GM19397 (cell line): Measurements from ENCODE around the gene PLPP3.

Experiments
- ATAC-seq: cut with Tn5 transposase; IDR thresholded peaks from one replicate; pipeline ENCODE4 v1.9.1; 2021; ENCODE audit warnings: mild to moderate bottlenecking, moderate library complexity; ENCODE audit not compliant: unreplicated experiment

Gene PLPP3

DNA sequence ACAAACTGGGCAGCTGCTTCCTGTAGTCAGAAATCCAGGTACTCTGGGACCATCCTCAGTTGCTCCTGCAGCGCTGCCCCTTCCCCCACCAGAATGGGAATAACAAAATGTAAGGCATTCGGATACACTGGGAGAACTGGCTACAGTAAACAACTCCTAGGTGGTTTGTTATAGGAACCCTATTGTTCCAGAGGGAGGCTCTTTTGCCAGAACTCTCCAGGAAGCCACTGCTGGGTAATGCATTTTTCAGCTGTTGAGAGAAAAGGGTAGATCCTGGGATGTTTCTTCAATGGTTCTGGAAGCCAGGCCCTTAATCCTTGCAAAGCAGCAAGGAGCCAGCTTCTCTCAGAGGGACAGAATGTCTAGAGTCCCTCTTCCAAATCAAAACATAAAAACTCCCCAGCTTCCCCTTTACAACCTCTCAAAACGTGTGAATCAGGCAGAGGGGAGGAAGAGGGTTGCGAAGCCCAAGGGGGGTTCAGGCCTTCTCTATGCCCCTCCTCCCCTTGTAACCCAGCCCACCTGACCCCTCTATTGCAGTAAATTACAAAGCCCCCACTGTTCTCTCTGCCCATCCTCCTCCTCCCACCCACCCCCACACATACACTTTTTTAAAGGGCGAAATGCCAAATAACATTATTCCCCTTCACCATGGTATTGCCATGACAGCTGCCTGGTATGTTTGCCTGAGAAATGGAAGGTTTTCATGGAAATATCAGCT lies 29.1 kb downstream of the PLPP3 start:
- ATAC-seq, result no peak

DNA sequence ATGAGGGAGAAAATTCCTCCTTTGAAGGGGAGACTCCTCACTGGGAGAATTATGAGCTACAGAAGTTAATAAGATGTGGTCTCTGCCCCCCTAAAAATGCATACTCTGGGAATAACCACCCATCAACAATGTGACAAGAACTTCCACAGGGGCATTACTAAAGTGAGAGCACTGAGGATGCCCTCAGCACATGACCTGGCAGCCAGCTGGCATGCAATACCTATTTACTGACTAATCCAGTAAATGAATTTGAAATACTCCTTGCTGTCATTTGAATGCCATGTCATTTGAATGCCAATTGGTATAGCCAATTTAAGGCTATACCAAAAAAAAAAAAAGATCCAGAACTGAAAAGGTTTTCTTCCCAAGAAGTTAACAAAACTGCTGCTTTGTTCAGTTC lies 30.8 kb downstream of the PLPP3 start:
- ATAC-seq, result no peak

GRCh38 chr1:56547977-56548376 lies 31.4 kb downstream of the PLPP3 start:
- ATAC-seq, result no peak

DNA sequence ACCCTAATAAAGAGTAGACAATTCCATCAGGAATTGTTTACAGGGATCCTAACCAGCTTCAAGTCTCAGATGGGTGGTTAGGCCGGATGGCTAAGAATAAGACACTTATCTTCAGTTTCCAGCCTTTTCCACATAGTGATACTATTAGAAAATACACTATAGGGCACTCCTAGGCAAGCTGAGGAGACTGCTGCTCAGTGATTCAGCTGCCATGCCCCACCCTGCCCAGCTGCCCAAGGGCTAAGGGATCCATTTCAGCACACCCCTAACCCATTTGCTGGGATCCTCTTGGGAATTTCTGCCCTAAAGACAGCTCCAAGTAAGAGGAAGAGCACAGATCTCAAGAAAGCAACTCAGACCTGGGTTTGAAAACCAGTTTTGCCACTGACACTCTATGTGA lies 31.9 kb downstream of the PLPP3 start:
- ATAC-seq, result no peak

DNA sequence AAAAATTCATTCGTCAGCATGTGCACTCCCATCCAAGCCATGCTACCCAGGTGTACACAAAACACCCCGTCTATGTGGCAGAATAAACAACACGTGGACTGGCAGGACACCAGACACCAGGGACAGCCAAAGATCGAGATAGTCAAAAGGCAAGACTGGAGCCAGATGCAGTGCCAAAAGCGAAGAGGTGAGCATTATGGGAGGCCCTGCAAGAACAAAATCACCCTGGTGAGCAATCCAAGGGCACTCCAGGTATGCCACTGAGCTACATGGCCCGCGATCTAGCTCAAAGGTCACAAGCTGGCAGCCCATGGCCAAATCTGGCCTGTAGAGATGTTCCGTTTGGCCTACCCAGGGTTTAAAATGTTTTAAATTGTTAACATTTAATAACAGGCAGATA lies 33.7 kb downstream of the PLPP3 start:
- no peak for ATAC-seq

GRCh38 chr1:56543783-56544612 lies 35.4 kb downstream of the PLPP3 start:
- ATAC-seq, result no peak

DNA sequence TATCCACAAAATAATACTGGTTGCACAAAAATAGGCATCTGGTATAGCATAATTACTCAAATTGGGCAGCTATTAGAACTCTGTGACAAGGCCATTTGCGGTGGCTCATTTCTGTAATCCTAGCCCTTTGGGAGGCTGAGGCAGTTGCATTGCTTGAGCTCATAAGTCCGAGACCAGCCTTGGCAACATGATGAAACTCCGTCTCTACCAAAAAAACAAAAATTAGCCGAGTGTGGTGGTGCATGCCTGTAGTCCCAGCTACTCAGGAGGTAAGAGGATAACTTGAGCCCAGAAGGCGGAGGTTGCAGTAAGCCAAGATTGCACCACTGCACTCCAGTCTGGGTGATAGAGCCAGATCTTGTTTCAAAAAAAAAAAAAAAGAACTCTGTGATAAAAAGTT lies 36.7 kb downstream of the PLPP3 start:
- ATAC-seq, result no peak

DNA sequence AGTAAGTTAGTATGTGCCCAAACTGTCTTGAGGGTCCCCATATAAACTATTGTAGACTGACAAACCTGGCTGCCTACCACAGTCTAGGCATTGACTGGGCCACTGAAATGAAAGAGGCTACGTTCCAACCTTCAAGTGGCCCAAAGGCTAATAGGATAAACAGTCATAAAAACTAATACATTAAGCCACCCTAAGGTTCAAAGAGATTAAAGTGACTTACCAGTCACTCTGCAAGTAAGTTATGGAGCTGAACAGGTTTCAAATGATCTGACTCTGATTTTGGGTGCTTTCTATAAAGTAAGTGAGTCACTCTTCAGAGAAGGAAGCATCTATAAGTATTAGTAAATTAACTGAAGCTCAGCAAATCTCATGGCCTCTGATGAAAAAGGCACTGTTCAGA lies 38.0 kb downstream of the PLPP3 start:
- ATAC-seq, result no peak

- ATAC-seq, result no peak
Observed at GRCh38 chr1:56540467-56540866, 38.9 kb downstream of the PLPP3 start.

DNA sequence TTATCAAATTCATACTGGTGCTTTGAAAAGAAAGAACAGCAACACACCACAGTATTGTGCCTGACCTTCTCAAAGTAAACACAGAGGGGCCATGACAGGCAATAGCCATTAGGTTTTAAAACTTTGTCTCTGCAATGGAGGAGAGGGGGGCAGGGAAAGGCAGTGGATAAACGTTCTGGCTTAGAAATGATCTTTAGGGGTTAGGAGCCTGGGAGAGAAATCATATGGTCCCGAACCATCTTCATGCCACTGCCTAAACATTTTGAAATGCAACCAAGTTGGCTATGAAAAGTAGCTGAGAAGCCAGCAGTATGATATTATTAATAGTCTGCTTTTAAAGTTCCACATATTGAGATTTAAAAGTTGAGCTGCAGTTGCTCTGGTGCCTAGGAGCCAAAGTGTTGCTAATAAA lies 39.8 kb downstream of the PLPP3 start:
- no peak for ATAC-seq

- no peak for ATAC-seq
Observed at GRCh38 chr1:56538532-56538931, 40.8 kb downstream of the PLPP3 start.

DNA sequence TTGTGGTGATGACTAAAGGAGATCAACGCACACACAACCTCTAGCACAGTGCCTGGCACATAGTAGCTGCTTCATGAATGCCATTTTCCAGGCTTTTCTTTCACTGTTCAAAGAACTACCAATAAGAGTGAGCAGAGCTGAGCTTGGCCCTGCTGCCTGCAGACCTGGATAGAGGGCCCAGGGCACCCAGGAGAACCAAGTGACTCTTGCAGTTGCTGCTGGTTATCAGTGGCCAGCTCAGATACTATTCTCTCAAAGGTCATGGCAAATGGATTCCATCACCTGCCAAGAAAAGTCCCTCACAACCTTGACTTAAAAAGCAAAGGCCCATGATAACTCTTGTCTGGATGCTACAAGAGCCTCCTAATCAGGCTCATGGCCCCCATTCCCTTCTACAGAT lies 41.7 kb downstream of the PLPP3 start:
- no peak for ATAC-seq

DNA sequence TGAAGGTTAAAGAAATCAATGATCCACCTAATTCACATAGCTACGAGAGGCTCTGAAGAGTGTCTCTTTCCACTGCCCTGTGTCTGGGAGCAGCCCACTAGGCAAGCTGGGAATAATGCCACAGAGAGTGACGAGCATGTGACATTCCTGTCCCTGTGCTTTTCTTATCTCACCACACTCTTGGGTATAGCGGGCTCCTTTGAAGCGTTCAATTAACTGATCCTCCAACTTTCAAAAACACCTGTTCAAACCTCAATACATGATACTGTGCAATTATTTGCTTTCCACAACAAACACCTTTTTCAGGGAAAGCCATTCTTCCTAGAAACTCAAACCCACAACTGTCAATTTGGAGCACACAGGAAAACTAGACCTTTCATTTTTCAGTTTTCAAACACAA lies 43.4 kb downstream of the PLPP3 start:
- no peak for ATAC-seq

GRCh38 chr1:56535362-56535761 lies 44.0 kb downstream of the PLPP3 start:
- ATAC-seq, result no peak

- ATAC-seq, result no peak
Observed at GRCh38 chr1:56534130-56534651, 45.2 kb downstream of the PLPP3 start.

DNA sequence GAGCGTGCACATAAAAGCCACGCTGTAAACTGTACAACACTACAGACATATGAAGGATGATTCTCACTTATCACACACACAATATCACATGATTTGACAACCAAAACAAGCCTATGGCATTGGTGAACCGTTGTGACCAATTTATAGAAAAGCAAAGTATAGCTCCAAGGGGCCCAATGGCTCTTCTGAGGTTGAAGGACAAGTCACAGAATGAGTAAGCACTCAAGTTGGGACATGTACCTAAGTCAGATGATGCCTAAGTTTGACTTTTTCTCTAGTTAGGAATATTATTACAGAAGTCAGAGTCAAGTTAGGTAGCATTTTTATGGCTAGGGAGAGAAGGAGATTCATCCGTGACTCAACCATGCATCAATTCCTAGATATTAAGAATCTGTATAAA lies 45.7 kb downstream of the PLPP3 start:
- no peak for ATAC-seq

- no peak for ATAC-seq
Observed at GRCh38 chr1:56533197-56533596, 46.2 kb downstream of the PLPP3 start.

DNA sequence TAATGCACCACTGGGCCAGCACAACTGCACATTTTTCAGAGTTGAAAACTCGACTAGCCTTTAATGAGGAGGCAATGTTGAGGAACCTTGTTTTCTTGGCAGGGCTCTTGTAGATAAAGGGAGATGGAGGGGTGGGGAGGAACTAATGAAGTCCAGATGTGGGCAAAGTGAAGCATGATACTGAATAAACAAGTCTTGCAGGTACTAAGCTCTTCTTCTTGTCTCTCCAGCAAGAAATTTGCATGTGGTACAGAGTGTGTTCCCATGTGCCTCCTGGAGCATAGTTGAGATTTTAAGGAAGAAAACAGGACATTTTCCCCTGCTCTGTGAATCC lies 47.0 kb downstream of the PLPP3 start:
- no peak for ATAC-seq

DNA sequence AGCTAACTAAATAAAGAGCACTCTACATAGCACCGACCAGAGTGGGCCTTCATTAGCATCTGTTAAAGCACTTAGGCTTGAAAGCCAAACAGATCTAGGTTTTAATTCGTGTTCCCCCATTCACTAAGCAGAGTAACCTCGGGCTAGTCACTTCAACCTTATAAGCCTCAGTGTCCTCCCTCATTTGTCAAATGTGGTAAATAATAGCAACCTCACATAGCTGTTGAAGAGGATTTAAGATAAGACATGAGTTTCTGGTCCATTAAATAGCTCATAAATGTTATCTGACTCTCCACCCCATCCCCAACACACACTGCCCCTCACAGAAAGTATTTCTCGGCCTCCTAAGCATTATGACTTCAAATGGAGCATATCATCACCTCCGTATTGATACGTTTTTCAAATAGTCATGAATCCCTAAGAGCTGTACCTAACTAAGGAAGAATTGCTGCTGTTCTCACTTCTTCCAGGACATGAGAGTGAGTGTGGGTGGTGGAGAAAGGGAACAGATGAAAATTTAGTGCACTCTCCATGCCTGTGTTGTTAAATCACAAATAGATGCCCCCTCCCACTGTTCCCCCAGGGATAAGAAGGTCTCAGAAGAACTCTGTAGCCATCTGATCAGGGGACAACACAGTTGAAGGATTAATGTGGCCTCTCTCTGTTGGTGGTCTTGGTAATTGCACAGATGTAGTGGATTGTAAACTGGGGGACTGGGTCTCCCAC lies 47.6 kb downstream of the PLPP3 start:
- no peak for ATAC-seq

DNA sequence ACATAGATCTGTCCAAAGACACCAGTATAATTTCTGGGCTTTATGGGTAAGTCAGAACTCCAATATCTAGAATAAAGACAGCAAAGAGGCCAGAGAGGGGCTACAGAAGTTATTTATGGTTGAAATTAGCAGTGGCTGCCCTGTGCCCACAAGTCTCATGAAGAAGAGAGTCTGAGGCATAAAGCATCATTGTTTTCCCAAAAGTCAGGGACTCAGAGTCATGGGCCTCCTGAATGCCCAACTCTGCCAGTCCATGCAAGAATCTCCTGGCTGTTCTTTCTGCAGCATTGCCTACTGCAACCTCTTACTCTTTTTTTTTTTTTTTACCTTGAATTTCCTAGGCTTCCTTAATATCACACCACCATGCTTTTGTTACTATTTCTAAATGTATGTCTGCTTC lies 49.6 kb downstream of the PLPP3 start:
- ATAC-seq, result no peak

GRCh38 chr1:56527548-56528302 lies 51.6 kb downstream of the PLPP3 start:
- ATAC-seq, result no peak
